ENCODE measurements around the gene SLC2A4. TPM values are rescaled to one million over a fixed set of nuclear protein-coding genes. Genes with fewer than 3 reads are reported as not detected.

The SLC2A4 gene
- polyA plus RNA-seq, 2 of the 4 experiments (the other 2 are of a cell fraction) = 0.16 to 0.17 TPM

GRCh38 chr17:7281953-7282751 lies 634 bp downstream of the SLC2A4 start:
- no peaks in the 10 kb centered on the region for H3K9me3 ChIP-seq
- peak overlapping the region; percentile 40 to 74; a peak in 5 of 6 replicates for H3K27ac ChIP-seq
- peaks cover 11% of the 10 kb centered on the region for H3K4me1 ChIP-seq
- POLR2A ChIA-PET = interaction anchor here (0.6 to 1.1 kb wide), 2 partner anchors 23 to 105 kb away, joined by 5 to 11 read pairs; no protein-coding TSS in a partner anchor
- H3K4me2 ChIP-seq = peak overlapping the region; percentile 95
- DNase-seq (ENCODE audit: low read depth in 1 of 2, low spot score in 1 of 2) (no peak), ATAC-seq (no peak), FAIRE-seq (no peak)
- TF ChIP-seq HEYL (CRISPR knock-in tag; IDR thresholded peaks at IDR 0.05) (no peak), USF2 (IDR thresholded peaks at IDR 0.05) (no peak), CEBPB (IDR thresholded peaks at IDR 0.05) (no peak), NPAS2 (CRISPR knock-in tag; IDR thresholded peaks at IDR 0.05; ENCODE audit: borderline replicate concordance) (no peak), ZFP36 (IDR thresholded peaks at IDR 0.05; ENCODE audit: borderline replicate concordance, partially characterized antibody) (no peak), TP53 (CRISPR knock-in tag; IDR thresholded peaks at IDR 0.05) (no peak), FOXS1 (CRISPR knock-in tag; IDR thresholded peaks at IDR 0.05) (no peak), EP300 (IDR thresholded peaks at IDR 0.05) (no peak), HMGXB4 (CRISPR knock-in tag; IDR thresholded peaks at IDR 0.05; ENCODE audit: borderline replicate concordance) (no peak), PHF8 (IDR thresholded peaks at IDR 0.05; ENCODE audit: borderline replicate concordance, low read depth) (no peak), MYC (IDR thresholded peaks at IDR 0.05; ENCODE audit: borderline replicate concordance, low read length) (no peak), HOXB5 (CRISPR knock-in tag; IDR thresholded peaks at IDR 0.05) (no peak)
- 64% methylated on average over 34 of the region's 43 CpGs for WGBS (ENCODE audit: missing lambda C conversion rate)
- CTCF ChIA-PET = interaction anchor here (0.7 to 13.5 kb wide), 16 partner anchors 9 to 276 kb away, joined by 3 to 446 read pairs (median 11); partner anchors contain the start of gene GABARAP
- H3K4me3 ChIP-seq = peak overlapping the region; percentile 46

- ATAC-seq (no peak), DNase-seq (ENCODE audit: low read depth in 1 of 2, low spot score in 1 of 2) (no peak), FAIRE-seq (no peak)
- H3K4me3 ChIP-seq = no peak overlapping the region
- H3K27ac ChIP-seq = no peak overlapping the region
- H3K4me1 ChIP-seq = peaks cover 11% of the 10 kb centered on the region
- no peak overlapping the region for H3K4me2 ChIP-seq
- WGBS (ENCODE audit: missing lambda C conversion rate) = 72% methylated on average over 6 of the region's 6 CpGs
- no peak for TF ChIP-seq KDM1A (IDR thresholded peaks at IDR 0.05; ENCODE audit: low read depth)
- peak; percentile 34; the same call in 1 of the 2 replicates for TF ChIP-seq REST (IDR thresholded peaks at IDR 0.05)
- H3K9me3 ChIP-seq = no peaks in the 10 kb centered on the region
- POLR2A ChIA-PET = interaction anchor here (1.1 kb wide), 1 partner anchor 22 kb away, joined by 11 read pairs; no protein-coding TSS in a partner anchor
- CTCF ChIA-PET = interaction anchor here (1.1 to 13.5 kb wide), 12 partner anchors 8 to 278 kb away, joined by 3 to 446 read pairs (median 6); partner anchors contain the start of gene GABARAP
Observed at GRCh38 chr17:7282752-7283321, 1.3 kb downstream of the SLC2A4 start.
